ENCODE measurements around the gene HPDL. TPM values are rescaled to one million over a fixed set of nuclear protein-coding genes. Genes with fewer than 3 reads are reported as not detected.

Gene HPDL
- total RNA-seq, 1 donor from 2014 or later: 2.4 TPM

DNA sequence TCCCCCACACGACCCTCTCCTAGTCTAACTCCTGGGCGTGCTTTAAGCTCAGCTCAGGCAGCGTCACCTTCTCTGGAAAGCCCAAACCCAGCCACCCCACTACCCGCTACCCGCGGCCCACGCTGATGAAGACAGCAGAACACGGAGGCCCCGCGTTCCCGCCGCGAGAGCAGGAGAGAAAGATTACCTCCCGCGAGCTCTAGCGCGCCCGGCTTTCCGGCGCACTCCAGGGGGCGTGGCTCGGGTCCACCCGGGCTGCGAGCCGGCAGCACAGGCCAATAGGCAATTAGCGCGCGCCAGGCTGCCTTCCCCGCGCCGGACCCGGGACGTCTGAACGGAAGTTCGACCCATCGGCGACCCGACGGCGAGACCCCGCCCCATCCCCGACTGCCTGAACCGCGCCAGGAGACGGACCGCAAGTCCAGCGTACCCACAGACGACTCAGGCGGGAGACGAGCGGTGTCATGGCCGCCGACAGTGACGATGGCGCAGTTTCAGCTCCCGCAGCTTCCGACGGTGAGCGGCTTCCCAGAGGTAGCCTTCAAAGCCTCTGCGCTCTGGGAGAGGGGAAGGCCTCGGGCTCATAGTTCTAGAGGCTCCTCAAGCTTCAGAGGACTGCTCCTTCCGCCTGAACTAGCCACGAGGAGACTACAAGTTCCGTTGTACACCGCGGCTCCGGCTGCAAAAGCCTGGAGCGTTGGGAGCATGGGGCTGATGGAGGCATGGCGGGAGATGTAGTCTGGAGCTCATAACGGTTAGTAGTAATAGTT, 13.3 kb downstream of the HPDL start, which contains the start of the genes MUTYH and TOE1:
Gene MUTYH (minus strand): TSS at position 652 of the 770 bp plus-strand sequence. CDS start 5,935 bp downstream, outside the sequence.
Gene TOE1 (plus strand): TSS at position 382 of the 770 bp plus-strand sequence. CDS start 83 bp downstream, at position 465.
- Mint-ChIP-seq H3K27me3 (no peaks in the 10 kb centered on the region), H3K27ac (peak within 1 kb of the TSS; percentile 97), H3K9me3 (ENCODE audit: low read depth) (no peaks in the 10 kb centered on the region), H3K36me3 (ENCODE audit: insufficient read depth) (peaks cover 1% of the 10 kb centered on the region), H3K4me3 (ENCODE audit: low read depth) (peak within 1 kb of the TSS; percentile 98), H3K4me1 (ENCODE audit: low read depth) (peaks cover 35% of the 10 kb centered on the region)
- TF ChIP-seq CTCF (IDR thresholded peaks at IDR 0.05; ENCODE audit: unreplicated experiment): no peak
- DNase-seq (ENCODE audit: low spot score, unreplicated experiment): peak; percentile 83

DNA sequence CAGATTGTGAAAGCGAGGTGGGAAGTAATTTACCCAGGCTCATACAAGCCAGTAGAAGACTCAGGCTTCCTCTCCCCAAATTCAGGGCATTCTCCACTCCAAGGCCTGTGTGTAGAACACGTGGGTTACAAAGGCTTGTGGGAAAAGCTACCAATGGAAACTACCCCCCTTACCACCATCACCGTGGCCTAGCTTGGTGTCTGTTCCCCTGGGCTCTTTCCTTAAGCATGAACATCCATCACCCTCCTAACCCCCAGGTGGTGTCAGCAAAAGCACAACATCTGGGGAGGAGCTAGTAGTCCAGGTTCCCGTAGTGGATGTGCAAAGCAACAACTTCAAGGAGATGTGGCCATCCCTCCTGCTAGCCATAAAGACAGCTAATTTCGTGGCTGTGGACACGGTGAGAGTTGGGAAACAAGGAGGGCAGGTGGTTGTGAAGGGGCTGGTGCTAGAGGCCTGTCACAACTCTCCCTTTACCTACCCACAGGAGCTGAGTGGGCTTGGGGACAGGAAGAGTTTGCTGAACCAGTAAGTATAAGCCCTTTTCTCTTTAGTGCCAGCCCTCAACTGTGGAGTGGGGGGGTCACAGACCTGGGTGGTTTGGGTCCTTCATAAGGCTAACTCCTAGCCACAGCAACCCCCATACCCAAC, 14.2 kb downstream of the HPDL start:
- Mint-ChIP-seq H3K9me3 (ENCODE audit: low read depth) (no peaks in the 10 kb centered on the region), H3K36me3 (ENCODE audit: insufficient read depth) (peaks cover 1% of the 10 kb centered on the region), H3K27ac (peak overlapping the region; percentile 9), H3K4me1 (ENCODE audit: low read depth) (peaks cover 30% of the 10 kb centered on the region), H3K4me3 (ENCODE audit: low read depth) (peak overlapping the region; percentile 98), H3K27me3 (no peaks in the 10 kb centered on the region)
- no peak for TF ChIP-seq CTCF (IDR thresholded peaks at IDR 0.05; ENCODE audit: unreplicated experiment)
- no peak for DNase-seq (ENCODE audit: low spot score, unreplicated experiment)

DNA sequence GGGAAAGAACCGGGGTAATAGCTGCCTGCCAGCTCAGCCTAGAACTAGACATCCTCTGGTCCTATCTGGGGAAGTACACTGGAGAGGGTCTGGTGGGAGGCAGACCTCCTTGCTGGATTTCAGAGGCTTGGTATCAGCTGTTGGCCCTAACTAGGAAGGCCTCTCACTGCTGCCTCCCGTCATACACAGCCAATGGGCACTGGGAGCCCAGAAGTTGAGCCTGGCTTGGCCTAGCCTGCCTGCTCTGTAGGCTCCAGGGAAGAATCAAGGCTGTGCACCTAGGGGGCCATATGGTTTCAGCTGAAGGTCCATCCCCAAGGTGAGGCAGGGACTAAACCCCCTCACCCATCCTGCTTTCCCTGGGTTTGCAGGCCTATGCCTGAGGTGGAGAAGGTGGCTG, 17.8 kb downstream of the HPDL start:
- Mint-ChIP-seq H3K27ac (no peak overlapping the region), H3K9me3 (ENCODE audit: low read depth) (no peaks in the 10 kb centered on the region), H3K36me3 (ENCODE audit: insufficient read depth) (no peaks in the 10 kb centered on the region), H3K27me3 (no peaks in the 10 kb centered on the region), H3K4me3 (ENCODE audit: low read depth) (no peak overlapping the region), H3K4me1 (ENCODE audit: low read depth) (peaks cover 13% of the 10 kb centered on the region)
- no peak for DNase-seq (ENCODE audit: low spot score, unreplicated experiment)
- no peak for TF ChIP-seq CTCF (IDR thresholded peaks at IDR 0.05; ENCODE audit: unreplicated experiment)

DNA sequence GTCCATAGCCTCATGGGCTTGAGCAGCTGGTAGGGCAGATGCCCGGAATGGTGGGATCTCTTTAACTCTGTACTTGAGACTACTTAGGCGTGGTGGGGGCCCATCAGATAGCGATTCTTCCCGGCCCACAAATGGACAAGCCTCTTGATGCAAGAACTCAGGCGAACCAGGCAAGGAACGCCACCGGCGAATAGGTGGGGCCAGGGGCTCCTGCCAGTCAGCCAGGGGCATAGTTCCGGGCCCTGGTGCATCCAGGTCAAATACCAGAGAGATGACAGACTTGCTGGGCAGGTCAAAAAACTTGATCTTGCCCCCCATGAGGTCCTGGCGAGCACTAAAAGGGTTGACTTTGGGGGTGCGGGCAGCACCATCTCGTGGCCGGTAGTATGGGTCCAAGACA, 18.3 kb downstream of the HPDL start:
- Mint-ChIP-seq H3K36me3 (ENCODE audit: insufficient read depth) (no peaks in the 10 kb centered on the region), H3K4me3 (ENCODE audit: low read depth) (no peak overlapping the region), H3K27ac (no peak overlapping the region), H3K27me3 (no peaks in the 10 kb centered on the region), H3K4me1 (ENCODE audit: low read depth) (peaks cover 11% of the 10 kb centered on the region), H3K9me3 (ENCODE audit: low read depth) (no peaks in the 10 kb centered on the region)
- no peak for DNase-seq (ENCODE audit: low spot score, unreplicated experiment)
- TF ChIP-seq CTCF (IDR thresholded peaks at IDR 0.05; ENCODE audit: unreplicated experiment): no peak

GRCh38 chr1:45346473-45346872, 19.8 kb downstream of the HPDL start:
- Mint-ChIP-seq H3K9me3 (ENCODE audit: low read depth) (no peaks in the 10 kb centered on the region), H3K27ac (no peak overlapping the region), H3K4me1 (ENCODE audit: low read depth) (peaks cover 5% of the 10 kb centered on the region), H3K27me3 (no peaks in the 10 kb centered on the region), H3K4me3 (ENCODE audit: low read depth) (no peak overlapping the region), H3K36me3 (ENCODE audit: insufficient read depth) (no peaks in the 10 kb centered on the region)
- DNase-seq (ENCODE audit: low spot score, unreplicated experiment): no peak
- TF ChIP-seq CTCF (IDR thresholded peaks at IDR 0.05; ENCODE audit: unreplicated experiment): no peak
